Measurements from ENCODE around the gene RANBP9. TPM values are rescaled to one million over a fixed set of nuclear protein-coding genes. Genes with fewer than 3 reads are reported as not detected.

The RANBP9 gene
- total and polyA plus RNA-seq, 2 of the 13 experiments (the other 11 are each of a cell fraction or from before 2014, with no cell fraction given): 26.6 to 30.6 TPM

DNA sequence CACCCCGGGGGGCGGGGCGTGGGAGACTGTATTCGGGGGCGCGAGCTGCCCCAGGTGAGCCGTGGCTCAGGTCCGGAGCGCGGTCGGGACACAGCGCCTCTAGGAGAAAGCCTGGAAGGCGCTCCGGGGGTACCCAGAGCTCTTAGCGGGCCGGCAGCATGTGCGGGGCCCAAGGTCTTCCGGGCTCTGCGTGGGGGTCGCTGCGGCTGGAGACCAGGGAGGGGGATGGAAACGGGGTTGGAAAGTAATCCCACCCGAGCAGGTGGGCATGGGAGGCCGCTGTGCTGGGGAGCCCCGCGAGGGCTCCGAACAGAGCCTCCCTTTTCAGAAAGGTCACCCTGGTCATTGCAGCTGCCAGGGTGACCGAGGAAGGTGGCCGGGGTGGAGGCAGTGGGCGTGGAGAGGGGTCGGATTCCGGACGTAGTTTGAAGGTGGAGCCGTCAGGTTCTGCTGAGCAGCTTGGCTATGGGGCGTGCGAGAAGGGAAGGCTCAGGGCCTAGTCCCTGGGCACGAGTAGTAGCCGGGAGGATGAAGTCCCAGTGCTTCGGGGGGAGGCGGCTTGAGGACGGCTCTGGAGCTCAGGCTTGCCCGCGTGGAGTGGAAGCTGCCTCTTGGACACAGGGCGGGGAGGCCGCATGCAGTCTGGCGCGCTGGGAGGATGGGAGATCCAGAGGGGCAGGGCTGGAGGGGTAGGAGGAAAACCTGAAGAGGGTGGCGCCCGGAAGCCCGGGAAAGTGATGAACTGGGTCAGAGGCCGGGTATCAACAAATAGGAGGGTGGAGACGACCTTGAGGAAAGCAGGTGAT lies 136.9 kb downstream of the RANBP9 start, which contains the start of gene SIRT5 (continued):
- TF ChIP-seq, protein P1, sequence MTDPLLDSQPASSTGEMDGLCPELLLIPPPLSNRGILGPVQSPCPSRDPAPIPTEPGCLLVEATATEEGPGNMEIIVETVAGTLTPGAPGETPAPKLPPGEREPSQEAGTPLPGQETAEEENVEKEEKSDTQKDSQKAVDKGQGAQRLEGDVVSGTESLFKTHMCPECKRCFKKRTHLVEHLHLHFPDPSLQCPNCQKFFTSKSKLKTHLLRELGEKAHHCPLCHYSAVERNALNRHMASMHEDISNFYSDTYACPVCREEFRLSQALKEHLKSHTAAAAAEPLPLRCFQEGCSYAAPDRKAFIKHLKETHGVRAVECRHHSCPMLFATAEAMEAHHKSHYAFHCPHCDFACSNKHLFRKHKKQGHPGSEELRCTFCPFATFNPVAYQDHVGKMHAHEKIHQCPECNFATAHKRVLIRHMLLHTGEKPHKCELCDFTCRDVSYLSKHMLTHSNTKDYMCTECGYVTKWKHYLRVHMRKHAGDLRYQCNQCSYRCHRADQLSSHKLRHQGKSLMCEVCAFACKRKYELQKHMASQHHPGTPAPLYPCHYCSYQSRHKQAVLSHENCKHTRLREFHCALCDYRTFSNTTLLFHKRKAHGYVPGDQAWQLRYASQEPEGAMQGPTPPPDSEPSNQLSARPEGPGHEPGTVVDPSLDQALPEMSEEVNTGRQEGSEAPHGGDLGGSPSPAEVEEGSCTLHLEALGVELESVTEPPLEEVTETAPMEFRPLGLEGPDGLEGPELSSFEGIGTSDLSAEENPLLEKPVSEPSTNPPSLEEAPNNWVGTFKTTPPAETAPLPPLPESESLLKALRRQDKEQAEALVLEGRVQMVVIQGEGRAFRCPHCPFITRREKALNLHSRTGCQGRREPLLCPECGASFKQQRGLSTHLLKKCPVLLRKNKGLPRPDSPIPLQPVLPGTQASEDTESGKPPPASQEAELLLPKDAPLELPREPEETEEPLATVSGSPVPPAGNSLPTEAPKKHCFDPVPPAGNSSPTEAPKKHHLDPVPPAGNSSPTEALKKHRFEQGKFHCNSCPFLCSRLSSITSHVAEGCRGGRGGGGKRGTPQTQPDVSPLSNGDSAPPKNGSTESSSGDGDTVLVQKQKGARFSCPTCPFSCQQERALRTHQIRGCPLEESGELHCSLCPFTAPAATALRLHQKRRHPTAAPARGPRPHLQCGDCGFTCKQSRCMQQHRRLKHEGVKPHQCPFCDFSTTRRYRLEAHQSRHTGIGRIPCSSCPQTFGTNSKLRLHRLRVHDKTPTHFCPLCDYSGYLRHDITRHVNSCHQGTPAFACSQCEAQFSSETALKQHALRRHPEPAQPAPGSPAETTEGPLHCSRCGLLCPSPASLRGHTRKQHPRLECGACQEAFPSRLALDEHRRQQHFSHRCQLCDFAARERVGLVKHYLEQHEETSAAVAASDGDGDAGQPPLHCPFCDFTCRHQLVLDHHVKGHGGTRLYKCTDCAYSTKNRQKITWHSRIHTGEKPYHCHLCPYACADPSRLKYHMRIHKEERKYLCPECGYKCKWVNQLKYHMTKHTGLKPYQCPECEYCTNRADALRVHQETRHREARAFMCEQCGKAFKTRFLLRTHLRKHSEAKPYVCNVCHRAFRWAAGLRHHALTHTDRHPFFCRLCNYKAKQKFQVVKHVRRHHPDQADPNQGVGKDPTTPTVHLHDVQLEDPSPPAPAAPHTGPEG (CRISPR knock-in tag; IDR thresholded peaks at IDR 0.05): peak; percentile 66; the same call in 1 of the 2 replicates
- TF ChIP-seq MTF1 (CRISPR knock-in tag; IDR thresholded peaks at IDR 0.05) (no peak), HOXA5 (CRISPR knock-in tag; IDR thresholded peaks at IDR 0.05) (peak; percentile 55; the same call in 1 of the 2 replicates), ARNT (IDR thresholded peaks at IDR 0.05) (no peak), MAFK (conservative IDR thresholded peaks at IDR 0.05 in 1 of 2, IDR thresholded peaks at IDR 0.05 in 1 of 2; ENCODE audit: low read length in 2 of 2) (no peak), ZNF614 (CRISPR knock-in tag; IDR thresholded peaks at IDR 0.05; ENCODE audit: borderline replicate concordance) (peak; percentile 92; the same call in 1 of the 2 replicates), IRF1 (CRISPR knock-in tag; IDR thresholded peaks at IDR 0.05; ENCODE audit: low read depth) (no peak), EED (CRISPR knock-in tag; IDR thresholded peaks at IDR 0.05) (no peak; the same call in 1 of the 2 replicates), BCLAF1 (IDR thresholded peaks at IDR 0.05) (no peak), HNF4G (IDR thresholded peaks at IDR 0.05; ENCODE audit: borderline replicate concordance, low read depth, low read length) (peak; percentile 41; the same call in 1 of the 2 replicates), HNF4G (CRISPR knock-in tag; IDR thresholded peaks at IDR 0.05; ENCODE audit: borderline replicate concordance, low read depth) (peak; percentile 61; the same call in 1 of the 2 replicates), MAF1 (CRISPR knock-in tag; IDR thresholded peaks at IDR 0.05; ENCODE audit: borderline replicate concordance) (peak; percentile 26; the same call in 1 of the 2 replicates), KMT2B (CRISPR knock-in tag; IDR thresholded peaks at IDR 0.05) (peak; percentile 85), KDM4B (CRISPR knock-in tag; IDR thresholded peaks at IDR 0.05) (0 out of 2 replicates have a peak, but pooled peaks have one; percentile 70), GFI1 (CRISPR knock-in tag; IDR thresholded peaks at IDR 0.05; ENCODE audit: borderline replicate concordance) (no peak; the same call in 1 of the 2 replicates), DPF2 (CRISPR knock-in tag; IDR thresholded peaks at IDR 0.05; ENCODE audit: borderline replicate concordance, low read depth) (no peak), PTBP1 (IDR thresholded peaks at IDR 0.05; ENCODE audit: low read depth, low read length, poor library complexity, severe bottlenecking) (peak; percentile 91)
- TF ChIP-seq, protein P2, sequence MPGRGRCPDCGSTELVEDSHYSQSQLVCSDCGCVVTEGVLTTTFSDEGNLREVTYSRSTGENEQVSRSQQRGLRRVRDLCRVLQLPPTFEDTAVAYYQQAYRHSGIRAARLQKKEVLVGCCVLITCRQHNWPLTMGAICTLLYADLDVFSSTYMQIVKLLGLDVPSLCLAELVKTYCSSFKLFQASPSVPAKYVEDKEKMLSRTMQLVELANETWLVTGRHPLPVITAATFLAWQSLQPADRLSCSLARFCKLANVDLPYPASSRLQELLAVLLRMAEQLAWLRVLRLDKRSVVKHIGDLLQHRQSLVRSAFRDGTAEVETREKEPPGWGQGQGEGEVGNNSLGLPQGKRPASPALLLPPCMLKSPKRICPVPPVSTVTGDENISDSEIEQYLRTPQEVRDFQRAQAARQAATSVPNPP (CRISPR knock-in tag; IDR thresholded peaks at IDR 0.05): no peak; the same call in 1 of the 2 replicates
